ENCODE results near the gene SLAMF7.
"Not testable (repeated sequence)": the region's sequence is repeated elsewhere in the genome, so short reads cannot be mapped to it uniquely, and the experiment has no call there.

The SLAMF7 gene

DNA sequence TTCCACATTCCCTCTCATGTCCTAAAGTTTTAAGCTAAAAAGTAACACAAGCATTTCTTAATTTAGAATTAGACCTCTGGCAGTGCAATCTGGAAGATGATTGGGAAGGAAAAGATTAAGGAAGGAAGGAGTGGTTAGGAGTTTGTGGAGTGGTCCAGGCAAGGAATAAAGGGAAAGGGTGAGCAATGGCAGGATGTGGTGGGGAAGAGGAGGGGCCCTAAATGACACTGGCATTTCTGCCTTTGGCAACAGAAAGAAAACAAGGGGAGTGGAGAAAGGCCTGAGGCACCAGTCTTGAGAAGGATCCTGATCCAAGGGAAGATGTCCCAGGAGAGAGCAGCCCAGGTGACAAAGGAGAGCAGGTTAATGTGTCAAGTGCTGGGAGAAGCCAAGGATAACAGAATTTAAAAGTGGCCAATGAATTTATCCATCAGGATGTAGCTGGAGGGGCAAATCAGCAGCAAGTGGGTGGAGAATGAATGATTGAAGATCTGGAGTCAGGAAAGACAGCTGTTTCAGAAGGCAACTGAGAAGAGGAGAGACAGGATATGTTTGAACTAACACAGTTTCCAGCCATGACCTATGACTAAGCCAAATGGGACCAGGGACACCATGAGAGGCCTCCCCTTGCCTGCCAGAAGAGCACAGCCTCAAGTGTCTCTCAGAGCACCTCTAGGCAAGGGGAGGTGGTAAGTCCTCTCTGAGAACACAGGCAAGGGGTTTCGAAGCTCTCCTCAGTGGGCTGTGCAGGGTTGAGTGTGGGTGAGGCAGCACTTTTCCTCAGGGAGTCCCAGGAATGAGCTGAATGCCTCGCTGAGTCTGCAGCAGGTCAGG is 36.1 kb downstream of the SLAMF7 start:
- no peak for DNase-seq (ENCODE audit: low read depth)

- no peak for DNase-seq (ENCODE audit: low read depth)
Measured at GRCh38 chr1:160776178-160776577, 37.1 kb downstream of the SLAMF7 start.

DNA sequence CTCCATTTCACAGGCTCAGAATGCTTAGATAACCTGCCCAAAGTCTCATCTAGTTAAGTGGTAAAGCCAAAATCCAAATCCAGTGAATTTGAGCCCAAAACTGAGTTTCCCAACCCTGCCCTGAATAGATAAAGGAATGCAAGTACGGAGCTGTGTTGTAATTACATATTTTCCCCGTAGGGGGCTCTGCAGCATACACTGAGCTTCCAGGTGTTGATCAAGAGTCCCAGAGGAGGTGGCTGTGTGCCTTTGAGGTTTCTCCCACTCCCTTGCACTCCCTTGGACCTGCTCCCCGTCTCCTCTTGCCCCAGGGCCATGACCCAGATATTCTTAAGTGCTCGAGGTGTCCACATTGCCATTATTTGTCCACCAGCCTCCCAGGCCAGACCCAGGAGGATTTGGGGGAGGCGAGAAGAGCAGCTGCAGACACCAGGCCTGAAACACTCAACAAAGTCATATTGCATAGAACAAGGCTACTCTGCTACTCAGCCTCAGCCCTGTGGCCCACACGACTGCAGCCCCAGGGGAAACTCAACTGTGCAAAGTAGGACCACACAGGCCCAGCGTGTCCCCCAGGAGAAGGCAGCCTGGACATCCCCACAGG is 38.5 kb downstream of the SLAMF7 start:
- no peak for DNase-seq (ENCODE audit: low read depth)

DNA sequence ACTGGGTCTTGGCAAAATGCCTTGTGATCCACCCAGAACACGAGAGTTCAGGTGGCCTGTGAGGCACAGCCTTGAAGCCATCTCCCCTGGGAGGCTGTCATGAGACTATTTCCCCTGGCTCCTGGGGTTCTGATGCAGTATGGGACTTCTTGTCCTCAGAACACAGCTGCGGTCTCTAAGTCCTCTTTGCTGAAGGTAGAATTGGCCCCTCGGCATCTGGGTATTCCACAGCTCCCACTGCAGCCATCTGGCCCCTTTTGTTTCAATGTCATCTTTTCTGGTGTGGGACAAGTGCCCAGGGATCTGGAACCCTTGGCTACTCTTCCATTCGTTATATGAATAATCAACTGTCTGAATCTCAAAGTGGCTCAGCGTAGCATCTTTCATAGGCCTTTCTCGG is 39.9 kb downstream of the SLAMF7 start:
- no peak for DNase-seq (ENCODE audit: low read depth)

GRCh38 chr1:160779626-160780397 is 40.8 kb downstream of the SLAMF7 start:
- DNase-seq (ENCODE audit: low read depth): no peak

- DNase-seq (ENCODE audit: low read depth): no peak
Measured at GRCh38 chr1:160780398-160780755, 41.3 kb downstream of the SLAMF7 start.

DNA sequence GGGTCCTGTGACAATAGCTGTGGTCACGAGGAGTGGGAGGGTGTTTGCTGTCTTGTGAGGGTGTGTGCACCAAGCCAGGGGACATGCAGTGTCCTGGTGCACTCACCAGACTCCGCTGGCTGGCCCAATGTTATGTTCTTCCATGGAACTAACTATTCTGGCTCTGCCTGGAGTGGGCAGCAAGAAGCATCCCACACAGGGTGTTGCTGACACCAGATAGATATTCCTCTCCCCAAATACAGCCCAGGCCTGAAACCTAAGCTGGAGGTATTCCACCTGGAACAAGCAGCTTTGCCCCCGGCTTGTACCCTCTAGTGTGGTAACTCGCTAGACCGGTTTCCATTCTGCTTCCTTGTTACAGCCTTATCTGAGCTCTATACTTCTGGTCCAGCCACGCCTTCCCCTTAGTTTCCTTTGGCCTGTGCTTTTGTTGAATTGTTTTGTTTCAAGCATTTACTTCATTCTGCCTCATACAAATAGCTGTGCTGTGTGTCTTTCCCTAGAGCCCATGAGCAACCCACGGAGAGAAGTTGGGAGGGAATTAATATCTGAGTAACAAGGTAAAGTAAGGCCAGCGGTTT is 42.2 kb downstream of the SLAMF7 start:
- no peak for DNase-seq (ENCODE audit: low read depth)

DNA sequence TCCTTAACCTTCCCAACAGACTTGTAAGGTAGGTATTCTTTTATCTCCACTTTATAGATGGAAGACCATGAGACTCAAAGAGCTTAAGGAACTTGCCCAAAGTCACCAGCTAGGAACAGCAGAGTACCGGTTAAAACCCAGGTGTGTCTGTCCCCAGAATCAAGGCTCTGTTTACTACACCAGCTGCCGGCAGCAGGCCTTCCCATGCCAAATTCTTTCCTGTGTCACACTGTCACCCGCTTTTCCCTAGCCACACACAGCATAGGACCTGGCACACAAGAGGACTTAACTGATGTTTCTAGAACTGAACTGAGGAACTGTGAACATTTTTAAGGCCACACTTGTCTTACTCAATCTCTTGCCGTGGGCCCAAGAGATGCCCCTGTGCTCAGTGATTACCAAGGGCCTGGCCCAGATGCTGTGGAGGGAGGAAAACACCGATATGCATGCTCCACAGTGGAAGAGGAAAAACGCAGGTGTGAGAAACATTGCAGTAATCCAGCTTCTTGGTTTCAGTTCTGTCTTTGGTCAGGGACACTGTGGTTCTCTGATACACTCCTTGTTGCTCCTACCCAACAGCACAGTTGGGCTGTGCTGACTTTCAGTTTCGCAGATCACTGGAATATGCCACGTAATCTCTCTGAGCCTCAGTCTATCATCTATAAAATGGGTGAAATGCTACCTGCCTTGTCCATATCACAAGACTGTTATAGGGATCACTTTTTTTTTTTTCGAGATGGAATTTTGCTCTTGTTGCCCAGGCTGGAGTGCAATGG is 43.1 kb downstream of the SLAMF7 start:
- DNase-seq (ENCODE audit: low read depth): no peak

- DNase-seq (ENCODE audit: low read depth): not testable (repeated sequence)
Measured at GRCh38 chr1:160782988-160783765, 44.1 kb downstream of the SLAMF7 start.

- DNase-seq (ENCODE audit: low read depth): no peak
Measured at GRCh38 chr1:160789051-160789701, 50.1 kb downstream of the SLAMF7 start.

DNA sequence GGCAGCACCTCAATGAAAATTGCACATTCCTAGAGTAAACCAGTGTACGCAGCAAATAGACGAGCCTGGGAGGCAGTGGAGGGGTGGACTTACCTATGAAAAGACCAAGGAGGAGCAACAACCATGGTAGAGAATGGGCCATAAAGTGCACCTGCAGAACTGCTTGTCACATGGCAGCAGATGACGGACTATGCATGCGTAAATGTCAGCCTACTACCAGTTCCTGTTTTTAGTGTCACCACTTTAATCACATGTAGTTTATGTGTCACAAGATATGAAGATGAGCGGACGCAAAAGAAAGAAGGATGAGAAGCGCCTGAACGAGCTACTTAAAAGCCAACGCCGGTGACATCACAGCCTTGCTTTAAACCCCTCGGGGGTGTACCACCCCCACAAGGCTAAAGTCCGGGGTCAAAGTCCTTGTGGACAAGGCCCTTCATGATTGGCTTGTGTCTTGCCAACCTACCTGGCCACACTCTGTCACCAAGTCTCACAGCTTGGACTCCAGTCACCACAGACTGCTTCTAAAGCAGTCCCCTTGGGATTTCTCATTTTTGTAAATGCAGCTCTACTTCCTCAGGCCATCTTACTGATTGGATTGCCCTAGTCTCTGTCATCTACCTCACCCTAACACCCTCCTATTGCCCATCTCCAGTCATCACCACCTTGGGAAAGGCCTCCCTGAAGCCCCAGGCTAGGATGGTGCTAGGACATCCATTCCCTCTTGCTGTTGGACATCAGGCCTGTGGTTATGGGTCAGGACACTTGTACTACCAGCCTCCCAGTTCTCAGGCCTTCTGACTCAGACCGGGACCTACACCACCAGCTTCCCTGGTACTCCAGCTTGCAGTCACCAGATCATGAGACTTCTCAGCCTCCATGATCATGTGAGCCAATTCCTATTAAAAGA is 50.9 kb downstream of the SLAMF7 start:
- DNase-seq (ENCODE audit: low read depth): no peak

GRCh38 chr1:160794376-160794775 is 55.3 kb downstream of the SLAMF7 start:
- no peak for DNase-seq (ENCODE audit: low read depth)

DNA sequence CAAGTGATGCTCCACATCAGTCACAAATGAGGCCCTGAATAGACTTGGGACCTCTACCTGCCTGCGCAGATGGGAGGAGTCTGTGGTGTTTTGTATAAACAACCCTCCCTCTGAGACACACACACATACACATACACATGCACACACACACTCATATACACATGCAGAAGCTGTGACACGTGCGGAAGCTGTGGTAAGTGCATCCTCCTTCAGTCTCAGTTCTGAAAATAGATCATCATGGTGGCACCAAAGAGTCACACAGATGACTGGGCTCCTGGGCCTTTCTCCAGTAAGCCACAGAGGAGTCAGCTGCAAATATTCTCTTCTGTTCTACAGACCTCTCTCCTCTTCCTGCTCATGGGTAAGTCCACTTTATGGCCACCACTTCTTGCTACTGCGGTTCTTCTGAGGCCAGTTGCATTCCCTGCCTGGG is 56.9 kb downstream of the SLAMF7 start, which contains the start of gene LY9:
Gene LY9, plus strand, starts transcription at position 224 of the 433 bp plus-strand sequence. Its CDS starts 14 bp downstream, at position 238.
- DNase-seq (ENCODE audit: low read depth): no peak

- no peak for DNase-seq (ENCODE audit: low read depth)
Measured at GRCh38 chr1:160797271-160797709, 58.2 kb downstream of the SLAMF7 start.

GRCh38 chr1:160797861-160798273 is 58.8 kb downstream of the SLAMF7 start:
- DNase-seq (ENCODE audit: low read depth): no peak

DNA sequence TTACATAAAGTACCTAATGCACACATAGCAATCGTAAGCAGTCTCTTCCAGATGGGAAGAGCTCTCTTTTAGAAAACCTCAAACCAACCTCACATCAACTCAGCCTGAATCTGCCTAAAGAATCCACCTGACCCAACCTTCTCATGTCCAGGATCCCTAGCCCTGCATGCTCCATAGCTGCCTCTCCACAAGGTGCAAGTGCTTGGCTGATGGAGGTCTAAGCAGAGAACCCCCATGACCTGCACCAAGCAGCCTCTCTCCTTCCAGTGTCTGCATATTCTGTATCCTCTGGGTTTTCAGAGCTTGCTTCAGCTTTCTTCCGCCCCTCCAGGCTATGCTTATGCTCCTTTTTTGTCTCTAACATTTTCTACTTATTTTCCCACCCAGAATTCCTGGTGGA is 59.4 kb downstream of the SLAMF7 start:
- DNase-seq (ENCODE audit: low read depth): no peak

- DNase-seq (ENCODE audit: low read depth): no peak
Measured at GRCh38 chr1:160799641-160800040, 60.6 kb downstream of the SLAMF7 start.

DNA sequence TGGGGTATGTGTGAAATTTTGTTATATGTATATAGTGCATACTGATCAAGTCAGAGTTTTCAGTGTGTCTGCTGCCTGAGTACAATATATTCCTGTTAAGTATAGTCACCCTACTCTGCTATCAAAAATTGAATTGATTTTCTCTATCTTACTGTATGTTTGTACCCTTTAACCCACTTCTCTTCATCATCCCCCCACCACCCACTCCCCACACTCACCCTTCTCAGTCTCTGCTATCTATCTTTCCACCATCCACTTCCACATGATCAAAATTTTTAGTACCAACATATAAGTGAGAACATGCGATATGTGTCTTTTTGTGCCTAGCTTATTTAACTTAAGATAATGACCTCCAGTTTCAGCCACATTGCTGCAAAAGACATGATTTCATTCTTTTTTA is 61.1 kb downstream of the SLAMF7 start:
- DNase-seq (ENCODE audit: low read depth): no peak

Measured in fibroblast of gingiva (primary cell).